HUDEP-2 (cell line): ENCODE data around the gene C19orf18.

ENCODE experiments used
- DNase-seq, 76 experiments: peaks; one replicate each; lab custom pipeline; 2025; ENCODE audit not compliant: unreplicated experiment in 76 of 76; lab: John Stamatoyannopoulos, UW

The C19orf18 gene

DNA sequence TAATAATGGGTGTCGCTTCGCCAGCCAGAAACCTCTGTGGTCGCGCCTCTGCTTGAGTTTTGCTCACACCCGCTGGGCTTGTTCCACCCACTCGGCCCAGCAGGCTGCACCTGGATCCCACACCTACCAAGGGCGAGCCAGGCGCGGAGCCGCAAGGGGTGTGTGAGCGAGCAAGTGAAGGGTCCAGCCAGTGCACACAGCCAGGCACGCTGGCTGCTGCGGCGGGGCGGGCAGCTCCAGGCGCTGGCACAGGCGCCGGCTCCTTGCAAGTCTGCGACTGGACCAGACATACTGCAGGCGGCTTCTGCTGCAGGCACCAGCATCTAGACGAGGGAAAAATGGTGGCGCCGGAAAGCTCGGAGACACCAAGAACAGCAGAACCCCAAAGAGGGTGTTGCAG is 25.0 kb downstream of the C19orf18 start:
- no peak for DNase-seq

DNA sequence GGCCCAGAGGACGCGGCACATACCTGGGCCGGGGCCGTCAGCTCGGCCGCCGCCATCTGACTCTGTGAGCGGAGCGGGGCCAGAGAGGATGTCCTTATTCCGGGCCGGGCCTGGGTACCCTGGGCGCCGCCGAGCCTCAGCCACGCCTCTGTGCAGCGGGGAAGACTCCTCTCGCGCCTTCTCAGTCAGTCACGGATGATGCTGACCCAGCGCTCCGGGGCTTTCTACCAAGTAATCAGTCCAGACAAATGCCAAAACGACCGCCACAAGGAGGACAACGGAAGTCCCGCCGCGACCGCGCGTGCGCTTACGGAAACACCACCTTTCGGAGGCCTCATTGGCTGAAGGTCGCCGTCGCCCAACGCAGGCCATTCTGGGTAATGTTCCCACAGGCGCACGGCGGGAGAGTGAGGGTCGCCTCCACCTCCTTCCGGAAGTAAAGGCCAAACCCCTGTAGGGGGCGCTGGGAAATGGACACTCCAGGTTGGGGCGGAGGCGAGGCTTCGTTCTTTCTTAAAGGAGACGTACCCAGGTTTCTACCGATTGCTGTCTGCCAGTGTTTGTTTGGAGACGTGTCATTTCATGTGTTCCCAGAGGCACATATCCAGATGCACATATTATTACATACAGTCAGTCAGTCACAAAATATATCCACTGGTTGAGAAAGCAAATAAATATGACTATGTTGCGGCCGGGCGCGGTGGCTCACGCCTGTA is 26.8 kb downstream of the C19orf18 start, which contains the start of gene ZNF256:
ZNF256 (minus strand) TSS at position 288 of the 716 bp plus-strand sequence; CDS start at position 56, 232 bp downstream.
- DNase-seq = peak in 57 of 76 experiments; percentile 4 to 91 (median 60)

DNA sequence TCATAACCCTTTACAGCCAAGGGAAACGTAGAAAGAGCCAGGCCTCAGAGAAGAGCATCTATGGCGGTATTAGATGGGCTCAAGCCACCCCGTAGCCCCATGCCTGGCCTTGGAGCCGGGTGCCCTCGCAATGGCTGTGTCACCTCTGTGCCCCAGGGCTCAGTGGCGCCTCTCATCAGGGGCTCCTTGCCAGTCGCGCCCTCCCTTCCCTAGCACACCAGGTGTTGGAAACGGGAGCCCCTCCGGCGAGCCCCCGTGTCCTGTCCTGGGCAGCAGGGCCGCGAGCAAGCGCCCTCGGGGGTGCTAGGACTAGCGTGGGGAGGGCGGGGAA is 27.3 kb downstream of the C19orf18 start:
- DNase-seq = peak in 1 of 76 experiments; percentile 17

DNA sequence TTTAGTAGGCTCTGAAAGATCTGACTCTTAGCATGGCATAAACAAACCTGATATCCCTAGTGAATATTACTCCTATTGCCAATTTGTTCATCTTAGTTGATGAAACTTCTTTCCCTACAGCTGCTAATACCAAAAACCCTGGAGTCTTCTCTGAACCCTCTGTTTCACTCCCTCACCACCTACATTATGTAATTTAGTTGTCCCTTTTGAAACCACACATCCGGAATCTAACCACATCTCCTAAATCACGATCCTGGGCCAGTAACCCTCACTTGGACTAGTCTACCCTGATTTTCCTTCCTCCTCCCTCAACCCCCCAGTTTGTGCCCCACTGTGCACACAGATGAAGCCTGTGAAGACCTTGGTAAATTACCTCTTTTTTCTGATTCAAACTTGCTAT is 28.0 kb downstream of the C19orf18 start:
- no peak for DNase-seq

DNA sequence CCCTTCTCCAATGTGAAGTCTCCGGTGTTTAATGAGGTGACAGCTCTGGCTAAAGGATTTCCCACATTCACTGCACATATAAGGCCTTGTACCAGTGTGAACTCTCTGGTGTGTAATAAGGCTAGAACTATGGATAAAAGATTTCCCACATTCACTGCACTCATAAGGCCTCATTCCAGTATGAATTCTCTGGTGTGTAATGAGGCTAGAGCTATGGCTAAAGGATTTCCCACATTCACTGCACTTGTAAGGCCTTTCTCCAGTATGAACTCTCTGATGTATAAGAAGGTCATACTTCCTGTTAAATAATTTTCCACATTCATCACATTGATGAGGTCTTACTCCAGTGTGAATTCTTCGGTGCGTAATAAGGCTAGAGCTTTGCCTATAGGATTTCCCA is 32.7 kb downstream of the C19orf18 start:
- DNase-seq = no peak

DNA sequence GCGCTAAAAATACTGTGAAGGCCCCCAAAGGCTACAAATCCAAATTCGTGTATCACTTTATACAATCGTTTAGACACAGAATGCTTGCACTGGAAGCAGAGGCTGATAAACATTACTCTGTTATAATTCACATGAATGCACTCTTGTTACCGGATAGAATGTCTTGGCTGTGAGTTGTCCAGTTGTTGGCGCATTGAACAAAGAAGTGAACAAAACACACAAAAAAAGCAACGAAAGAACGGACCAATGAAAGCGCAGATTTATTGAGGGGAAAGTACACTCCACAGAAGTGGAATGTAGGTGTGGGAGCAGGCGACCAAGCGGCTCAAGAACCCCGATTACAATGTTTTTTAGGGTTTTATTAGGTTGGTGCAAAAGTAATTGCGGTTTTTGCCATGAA is 38.6 kb downstream of the C19orf18 start:
- no peak for DNase-seq

DNA sequence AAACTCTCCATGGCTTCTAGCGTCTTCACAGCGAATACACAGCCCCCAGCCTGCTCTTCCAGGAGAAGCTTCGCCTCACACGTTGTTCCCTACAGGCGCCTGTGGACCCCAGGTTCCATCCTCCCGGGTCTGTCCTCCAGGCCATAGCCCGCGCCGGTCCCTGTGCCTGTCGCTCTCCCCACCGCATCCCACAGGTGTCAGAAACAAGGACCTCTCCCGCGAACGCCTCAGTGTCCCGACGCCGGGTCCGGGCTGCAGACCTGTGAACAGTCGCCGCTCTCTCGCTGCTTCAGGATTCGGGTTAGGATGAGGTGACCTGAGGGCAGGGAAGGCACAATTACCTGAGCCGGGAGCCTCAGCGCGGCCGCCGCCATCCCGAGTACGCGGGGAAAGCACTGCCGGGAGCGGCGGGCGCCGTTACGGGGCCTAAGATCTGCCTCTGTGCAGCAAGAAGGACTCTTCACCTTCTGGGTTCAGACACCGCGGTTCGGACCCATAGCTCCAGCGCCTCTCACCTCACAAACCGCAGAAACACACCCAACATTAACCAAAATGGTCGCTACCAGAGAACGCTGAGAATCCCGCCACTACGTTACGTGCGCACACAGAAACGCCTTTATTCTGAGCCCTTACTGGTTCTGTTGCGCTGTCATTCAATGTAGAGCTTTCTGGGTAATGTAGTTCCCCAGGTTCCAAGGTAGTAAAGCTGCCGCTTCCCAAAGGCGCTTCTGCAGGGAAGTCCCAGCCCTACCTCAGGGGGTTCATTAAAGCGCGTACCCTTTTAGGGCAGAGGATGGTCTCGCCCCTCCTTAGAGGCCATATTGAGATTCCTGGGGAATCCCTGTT is 39.3 kb downstream of the C19orf18 start, which contains the start of gene ZNF418:
ZNF418 (minus strand) TSS at position 583 of the 846 bp plus-strand sequence. CDS start 1,580 bp downstream, outside the sequence.
- no peak for DNase-seq

DNA sequence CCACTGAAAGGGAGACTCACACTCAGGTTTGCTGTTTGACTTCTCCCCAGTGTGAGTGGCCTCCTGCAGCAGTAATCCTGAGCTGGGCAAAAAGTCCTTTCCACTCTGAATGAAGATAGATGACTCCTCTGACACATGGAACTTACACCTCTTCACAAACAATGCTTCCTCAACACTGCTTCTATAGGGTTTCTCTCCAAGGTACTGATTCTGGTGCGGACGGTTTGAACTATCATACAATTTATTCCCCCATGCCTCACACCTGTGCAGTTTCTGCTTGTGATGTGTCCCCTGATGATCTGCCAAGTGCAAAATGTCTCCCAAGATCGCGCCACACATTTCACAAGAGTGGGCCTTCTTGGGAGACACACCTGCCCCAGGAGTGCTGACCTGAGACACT is 46.7 kb downstream of the C19orf18 start:
- no peak for DNase-seq

DNA sequence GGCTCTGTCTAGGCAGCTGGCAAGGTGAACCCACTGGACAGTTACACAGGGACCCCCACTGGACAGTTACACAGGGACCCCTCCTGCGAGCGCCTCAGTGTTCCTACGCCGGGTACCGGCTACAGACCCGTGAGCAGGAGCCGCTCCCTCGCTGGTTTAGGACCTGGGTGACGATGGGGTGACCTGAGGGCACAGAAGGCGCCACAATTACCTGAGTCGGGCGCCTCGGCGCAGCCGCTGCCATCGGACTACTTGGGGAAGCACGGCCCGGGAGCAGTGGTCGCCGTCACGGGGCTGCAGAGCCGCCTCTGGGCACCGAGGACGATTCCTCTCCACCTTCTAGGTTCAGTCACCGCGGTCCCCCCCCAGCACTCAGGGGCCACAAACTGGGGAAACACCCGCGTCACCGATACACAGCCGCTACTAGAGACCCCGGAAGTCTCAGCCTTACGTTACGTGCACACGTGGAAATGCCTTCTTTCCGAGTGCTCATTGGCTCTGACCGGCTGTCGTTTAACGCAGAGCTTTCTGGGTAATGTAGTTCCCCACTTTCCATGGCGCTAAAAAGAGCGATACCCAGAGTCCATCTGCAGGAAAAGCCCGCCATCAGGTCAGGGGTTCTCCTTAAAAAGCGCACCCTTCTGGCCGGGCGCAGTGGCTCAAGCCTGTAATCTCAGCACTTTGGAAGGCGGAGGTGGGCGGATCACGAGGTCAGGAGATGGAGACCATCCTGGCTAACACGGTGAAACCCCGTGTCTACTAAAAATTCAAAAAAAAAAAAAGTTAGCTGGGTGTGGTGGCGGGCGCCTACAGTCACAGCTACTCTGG is 58.0 kb downstream of the C19orf18 start, which contains the start of gene ZNF417:
ZNF417 (minus strand) TSS at position 425 of the 828 bp plus-strand sequence; CDS start at position 244, 181 bp downstream.
- DNase-seq = peak in 74 of 76 experiments; percentile 29 to 93 (median 81)

DNA sequence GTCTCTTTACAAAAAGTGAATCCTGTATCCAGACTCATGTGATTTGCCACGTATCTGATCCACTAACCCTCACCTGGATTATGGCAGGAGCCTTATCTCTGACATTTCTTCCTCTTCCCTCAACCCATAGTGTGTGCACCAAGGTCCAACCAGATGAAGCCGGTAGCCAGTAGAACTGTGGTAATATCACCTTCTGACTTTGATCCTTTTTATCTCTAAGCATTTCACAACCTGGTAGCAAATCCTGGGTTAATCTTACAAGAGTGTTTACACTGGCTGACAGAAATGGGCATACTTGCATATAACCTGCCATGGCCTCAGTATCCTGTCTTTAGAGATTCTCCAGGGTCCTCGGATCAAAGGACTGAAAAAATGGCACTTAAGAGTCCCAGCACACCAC is 59.8 kb downstream of the C19orf18 start:
- no peak for DNase-seq
